GM12878 (cell line): ENCODE results near the gene PP2D1.

ENCODE experiments used
- BHLHE40 ChIP-seq, 2 experiments: fragments of 450-650 bp in 1 of 2; IDR thresholded peaks; 2 replicates each; pipeline ENCODE4 v1.6.1; 2011 to 2017; ENCODE audit warnings: low read depth in 2 of 2, borderline replicate concordance in 1 of 2, improper control_type of control experiment in 1 of 2, low read length in 1 of 2, mild to moderate bottlenecking in 1 of 2
- CEBPB ChIP-seq, 2 experiments: fragments of 150-350 bp in 1 of 2; IDR thresholded peaks; 2 replicates each; pipeline ENCODE4 v1.6.1; 2012 to 2014; ENCODE audit warnings: low read depth in 2 of 2, low read length in 2 of 2, borderline replicate concordance in 1 of 2, inconsistent platforms in 1 of 2
- CTCF ChIP-seq, 3 experiments: IDR thresholded peaks in 2 of 3; conservative IDR thresholded peaks in 1 of 3; 2 replicates each; pipeline ENCODE4 v1.5.1; 2011; ENCODE audit warnings: low read depth in 3 of 3, low read length in 3 of 3, mild to moderate bottlenecking in 3 of 3, control low read depth in 2 of 3, moderate library complexity in 2 of 3, inconsistent platforms in 1 of 3, mixed read lengths in 1 of 3; ENCODE audit not compliant: control insufficient read depth in 2 of 3, insufficient read depth in 1 of 3; ENCODE audit errors: extremely low read depth in 1 of 3
- ELK1 ChIP-seq: IDR thresholded peaks from 2 replicates; pipeline ENCODE4 v1.6.1; 2012; ENCODE audit warnings: low read depth, low read length, improper control_type of control experiment
- POLR2A ChIP-seq: IDR thresholded peaks from 2 replicates; pipeline ENCODE4 v1.6.1; 2011; ENCODE audit warnings: low read depth, mild to moderate bottlenecking, low read length
- ZNF274 ChIP-seq: IDR thresholded peaks from one replicate; pipeline ENCODE4 v1.8.0; 2011; ENCODE audit not compliant: insufficient read length, insufficient read depth

GRCh38 chr3:19967812-19968211, 44.3 kb downstream of the PP2D1 start:
- TF ChIP-seq POLR2A (no peak), BHLHE40 (IDR thresholded peaks at IDR 0.05; ENCODE audit: borderline replicate concordance in 1 of 2, low read depth in 2 of 2, low read length in 1 of 2) (no peak), CEBPB (IDR thresholded peaks at IDR 0.05; ENCODE audit: borderline replicate concordance in 1 of 2, low read depth in 2 of 2, low read length in 2 of 2) (no peak), ELK1 (no peak), CTCF (IDR thresholded peaks at IDR 0.05 in 2 of 3, conservative IDR thresholded peaks at IDR 0.05 in 1 of 3; ENCODE audit: control insufficient read depth in 2 of 3, extremely low read depth in 1 of 3, insufficient read depth in 1 of 3, low read depth in 3 of 3, low read length in 3 of 3) (no peak), ZNF274 (no peak)
